Measurements from ENCODE around the gene DLGAP4.

DLGAP4 gene

GRCh38 chr20:36487069-36487468 lies 180.9 kb downstream of the DLGAP4 start:
- no peaks in the 10 kb centered on the region for H3K27me3 ChIP-seq (ENCODE audit: insufficient read depth, insufficient read length)
- peaks cover 46% of the 10 kb centered on the region for H3K36me3 ChIP-seq (ENCODE audit: insufficient read depth, insufficient read length, low read length)
- no peak for DNase-seq (ENCODE audit: low read depth, low spot score)
- no peaks in the 10 kb centered on the region for H3K9me3 ChIP-seq (ENCODE audit: insufficient read depth, low read length)
- no peak overlapping the region for H3K9ac ChIP-seq (ENCODE audit: insufficient read length, low read depth)
- peaks cover 19% of the 10 kb centered on the region for H3K4me1 ChIP-seq (ENCODE audit: insufficient read depth, insufficient read length)
- TF ChIP-seq SUZ12 (IDR thresholded peaks at IDR 0.05; ENCODE audit: extremely low read depth, insufficient read depth, insufficient read length) (no peak), YY1 (IDR thresholded peaks at IDR 0.05; ENCODE audit: insufficient read depth, insufficient read length) (no peak), ZNF274 (IDR thresholded peaks at IDR 0.05; ENCODE audit: low read depth, low read length) (no peak)
- no peak overlapping the region for H3K4me3 ChIP-seq (ENCODE audit: insufficient read length, low read depth)

- H3K4me1 ChIP-seq (ENCODE audit: insufficient read depth, insufficient read length), result peaks cover 15% of the 10 kb centered on the region
- no peaks in the 10 kb centered on the region for H3K27me3 ChIP-seq (ENCODE audit: insufficient read depth, insufficient read length)
- TF ChIP-seq YY1 (IDR thresholded peaks at IDR 0.05; ENCODE audit: insufficient read depth, insufficient read length) (no peak), ZNF274 (IDR thresholded peaks at IDR 0.05; ENCODE audit: low read depth, low read length) (no peak), SUZ12 (IDR thresholded peaks at IDR 0.05; ENCODE audit: extremely low read depth, insufficient read depth, insufficient read length) (no peak)
- no peaks in the 10 kb centered on the region for H3K9me3 ChIP-seq (ENCODE audit: insufficient read depth, low read length)
- DNase-seq (ENCODE audit: low read depth, low spot score), result no peak
- H3K9ac ChIP-seq (ENCODE audit: insufficient read length, low read depth), result no peak overlapping the region
- peaks cover 46% of the 10 kb centered on the region for H3K36me3 ChIP-seq (ENCODE audit: insufficient read depth, insufficient read length, low read length)
- H3K4me3 ChIP-seq (ENCODE audit: insufficient read length, low read depth), result no peak overlapping the region
Observed at GRCh38 chr20:36490191-36490590, 184.1 kb downstream of the DLGAP4 start.

- Histone ChIP-seq H3K4me3 (ENCODE audit: insufficient read length, low read depth) (no peak overlapping the region), H3K36me3 (ENCODE audit: insufficient read depth, insufficient read length, low read length) (peaks cover 54% of the 10 kb centered on the region), H3K9ac (ENCODE audit: insufficient read length, low read depth) (peak overlapping the region; percentile 47), H3K27me3 (ENCODE audit: insufficient read depth, insufficient read length) (no peaks in the 10 kb centered on the region), H3K4me1 (ENCODE audit: insufficient read depth, insufficient read length) (peaks cover 15% of the 10 kb centered on the region), H3K9me3 (ENCODE audit: insufficient read depth, low read length) (no peaks in the 10 kb centered on the region)
- TF ChIP-seq YY1 (IDR thresholded peaks at IDR 0.05; ENCODE audit: insufficient read depth, insufficient read length) (no peak), SUZ12 (IDR thresholded peaks at IDR 0.05; ENCODE audit: extremely low read depth, insufficient read depth, insufficient read length) (no peak), ZNF274 (IDR thresholded peaks at IDR 0.05; ENCODE audit: low read depth, low read length) (no peak)
- DNase-seq (ENCODE audit: low read depth, low spot score), result no peak
Observed at GRCh38 chr20:36491901-36492617, 185.9 kb downstream of the DLGAP4 start.

- no peak overlapping the region for H3K9ac ChIP-seq (ENCODE audit: insufficient read length, low read depth)
- H3K27me3 ChIP-seq (ENCODE audit: insufficient read depth, insufficient read length), result no peaks in the 10 kb centered on the region
- H3K36me3 ChIP-seq (ENCODE audit: insufficient read depth, insufficient read length, low read length), result peaks cover 63% of the 10 kb centered on the region
- peak; percentile 44 for DNase-seq (ENCODE audit: low read depth, low spot score)
- H3K4me1 ChIP-seq (ENCODE audit: insufficient read depth, insufficient read length), result peaks cover 22% of the 10 kb centered on the region
- no peaks in the 10 kb centered on the region for H3K9me3 ChIP-seq (ENCODE audit: insufficient read depth, low read length)
- TF ChIP-seq ZNF274 (IDR thresholded peaks at IDR 0.05; ENCODE audit: low read depth, low read length) (no peak), YY1 (IDR thresholded peaks at IDR 0.05; ENCODE audit: insufficient read depth, insufficient read length) (no peak), SUZ12 (IDR thresholded peaks at IDR 0.05; ENCODE audit: extremely low read depth, insufficient read depth, insufficient read length) (no peak)
- H3K4me3 ChIP-seq (ENCODE audit: insufficient read length, low read depth), result no peak overlapping the region
Observed at GRCh38 chr20:36493051-36493800, 187.1 kb downstream of the DLGAP4 start.

GRCh38 chr20:36493801-36494114 lies 187.6 kb downstream of the DLGAP4 start:
- peaks cover 25% of the 10 kb centered on the region for H3K4me1 ChIP-seq (ENCODE audit: insufficient read depth, insufficient read length)
- H3K27me3 ChIP-seq (ENCODE audit: insufficient read depth, insufficient read length), result no peaks in the 10 kb centered on the region
- no peak overlapping the region for H3K4me3 ChIP-seq (ENCODE audit: insufficient read length, low read depth)
- DNase-seq (ENCODE audit: low read depth, low spot score), result no peak
- H3K9ac ChIP-seq (ENCODE audit: insufficient read length, low read depth), result no peak overlapping the region
- peaks cover 67% of the 10 kb centered on the region for H3K36me3 ChIP-seq (ENCODE audit: insufficient read depth, insufficient read length, low read length)
- no peaks in the 10 kb centered on the region for H3K9me3 ChIP-seq (ENCODE audit: insufficient read depth, low read length)
- no peak for TF ChIP-seq YY1 (IDR thresholded peaks at IDR 0.05; ENCODE audit: insufficient read depth, insufficient read length)
- TF ChIP-seq ZNF274 (IDR thresholded peaks at IDR 0.05; ENCODE audit: low read depth, low read length), result no peak
- TF ChIP-seq SUZ12 (IDR thresholded peaks at IDR 0.05; ENCODE audit: extremely low read depth, insufficient read depth, insufficient read length), result no peak

- Histone ChIP-seq H3K9ac (ENCODE audit: insufficient read length, low read depth) (no peak overlapping the region), H3K9me3 (ENCODE audit: insufficient read depth, low read length) (no peaks in the 10 kb centered on the region), H3K4me3 (ENCODE audit: insufficient read length, low read depth) (no peak overlapping the region), H3K27me3 (ENCODE audit: insufficient read depth, insufficient read length) (no peaks in the 10 kb centered on the region), H3K36me3 (ENCODE audit: insufficient read depth, insufficient read length, low read length) (peaks cover 85% of the 10 kb centered on the region), H3K4me1 (ENCODE audit: insufficient read depth, insufficient read length) (peaks cover 15% of the 10 kb centered on the region)
- no peak for DNase-seq (ENCODE audit: low read depth, low spot score)
- TF ChIP-seq YY1 (IDR thresholded peaks at IDR 0.05; ENCODE audit: insufficient read depth, insufficient read length) (no peak), SUZ12 (IDR thresholded peaks at IDR 0.05; ENCODE audit: extremely low read depth, insufficient read depth, insufficient read length) (no peak), ZNF274 (IDR thresholded peaks at IDR 0.05; ENCODE audit: low read depth, low read length) (no peak)
Observed at GRCh38 chr20:36496707-36497669, 190.8 kb downstream of the DLGAP4 start.
